Measurements from ENCODE around the gene EMC7.
A peak's percentile ranks its signal among the peaks of the same experiment; 100 is the strongest.

The EMC7 gene

GRCh38 chr15:34046471-34047145, 55.1 kb downstream of the EMC7 start:
- H3K4me3 ChIP-seq (ENCODE audit: control insufficient read depth, low read depth, low read length), result no peak overlapping the region
- no peak for TF ChIP-seq CTCF (IDR thresholded peaks at IDR 0.05; ENCODE audit: control insufficient read depth, insufficient read depth, low read depth, low read length, missing control alignments)
- DNase-seq (ENCODE audit: low read depth), result no peak

DNA sequence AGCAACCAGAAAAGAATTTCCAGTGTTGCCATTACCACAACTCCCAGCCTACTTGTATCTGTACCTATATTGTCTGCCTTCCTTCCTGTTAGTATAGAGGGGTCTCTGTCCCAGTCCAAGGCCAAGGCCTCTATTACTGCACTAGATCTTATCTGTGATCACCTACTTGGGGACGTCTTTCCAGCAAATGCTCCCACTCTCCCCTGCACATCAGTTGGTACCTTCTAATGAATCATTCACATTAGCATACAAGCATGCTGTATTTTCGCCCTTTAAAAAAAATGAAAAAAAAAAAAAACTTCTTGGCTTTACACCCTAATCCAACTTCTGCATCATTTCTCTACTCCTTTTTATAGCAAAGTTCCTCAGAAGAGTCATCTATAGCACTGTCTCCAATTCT, 57.8 kb downstream of the EMC7 start:
- H3K4me3 ChIP-seq (ENCODE audit: control insufficient read depth, low read depth, low read length), result no peak overlapping the region
- DNase-seq (ENCODE audit: low read depth), result no peak
- TF ChIP-seq CTCF (IDR thresholded peaks at IDR 0.05; ENCODE audit: control insufficient read depth, insufficient read depth, low read depth, low read length, missing control alignments), result no peak

DNA sequence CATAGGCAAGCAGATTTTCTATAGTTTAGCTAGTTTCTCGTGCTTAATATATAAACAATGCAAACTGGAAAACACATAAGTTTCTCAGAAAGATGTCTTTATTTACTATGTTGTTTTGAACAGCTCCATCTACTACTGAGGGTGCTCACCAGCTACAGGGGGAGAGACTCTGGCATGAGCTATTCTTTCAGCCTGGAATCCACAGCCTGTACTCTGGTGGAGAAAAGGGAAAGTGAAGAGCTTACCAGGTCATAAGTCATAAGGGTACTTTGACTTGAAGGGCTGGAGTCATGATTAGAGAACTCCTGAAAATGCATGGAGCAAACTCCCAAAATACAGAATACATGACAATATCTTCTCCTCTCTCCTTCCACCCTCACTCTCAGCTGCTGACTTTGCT, 58.3 kb downstream of the EMC7 start:
- TF ChIP-seq CTCF (IDR thresholded peaks at IDR 0.05; ENCODE audit: control insufficient read depth, insufficient read depth, low read depth, low read length, missing control alignments), result no peak
- no peak for DNase-seq (ENCODE audit: low read depth)
- H3K4me3 ChIP-seq (ENCODE audit: control insufficient read depth, low read depth, low read length), result no peak overlapping the region

GRCh38 chr15:34039790-34040113, 61.9 kb downstream of the EMC7 start:
- DNase-seq (ENCODE audit: low read depth), result no peak
- H3K4me3 ChIP-seq (ENCODE audit: control insufficient read depth, low read depth, low read length), result no peak overlapping the region; the same call in 1 of the 2 replicates
- no peak for TF ChIP-seq CTCF (IDR thresholded peaks at IDR 0.05; ENCODE audit: control insufficient read depth, insufficient read depth, low read depth, low read length, missing control alignments)

- H3K4me3 ChIP-seq (ENCODE audit: control insufficient read depth, low read depth, low read length), result peak within 1 kb of the TSS; percentile 85
- no peak for DNase-seq (ENCODE audit: low read depth)
- TF ChIP-seq CTCF (IDR thresholded peaks at IDR 0.05; ENCODE audit: control insufficient read depth, insufficient read depth, low read depth, low read length, missing control alignments), result no peak
Measured at GRCh38 chr15:34038871-34039789, 62.5 kb downstream of the EMC7 start, which contains the start of gene AVEN. Gene AVEN (minus strand): TSS chr15:34039204. CDS start chr15:34039046, 158 bp downstream.

DNA sequence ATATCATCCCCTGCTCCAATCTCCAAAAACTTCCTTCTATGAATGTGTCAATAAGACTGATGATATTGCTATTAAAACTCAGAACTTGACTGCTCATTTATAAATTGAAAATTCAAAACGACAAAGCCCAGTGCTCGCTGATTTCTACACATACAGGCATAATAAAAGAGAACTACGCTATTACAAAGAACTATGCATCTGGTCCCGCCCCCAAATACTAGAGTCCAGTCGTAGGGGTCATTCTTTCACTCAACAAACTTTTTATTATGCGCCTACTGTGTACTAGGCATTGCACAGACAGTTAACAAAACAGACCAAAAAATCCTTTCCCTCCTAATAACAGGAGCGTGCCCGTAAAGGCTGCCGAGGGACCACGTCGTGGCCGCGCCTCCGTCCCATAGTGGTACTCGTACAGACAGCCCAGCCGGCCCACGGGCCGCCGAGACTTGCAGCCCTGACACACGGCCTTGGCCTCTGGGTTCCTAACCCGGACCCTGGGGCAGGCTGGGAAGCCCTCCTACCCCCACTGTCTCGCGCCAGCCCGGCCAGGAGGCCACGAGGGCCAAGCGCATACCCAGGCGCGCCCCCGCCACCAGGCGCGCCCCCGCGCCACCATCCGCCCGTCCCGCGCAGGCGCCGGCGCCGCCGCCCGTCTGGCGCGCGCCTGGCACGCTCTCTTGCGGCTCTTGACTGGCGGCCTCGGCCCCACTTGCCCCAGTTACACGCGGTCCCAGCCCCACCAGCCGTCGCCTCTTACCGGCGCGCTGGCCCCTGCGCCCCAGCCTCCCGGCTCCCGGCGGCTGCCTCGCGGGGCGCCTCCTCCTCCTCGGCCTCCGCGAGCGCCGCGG, 63.4 kb downstream of the EMC7 start:
- TF ChIP-seq CTCF (IDR thresholded peaks at IDR 0.05; ENCODE audit: control insufficient read depth, insufficient read depth, low read depth, low read length, missing control alignments), result no peak
- DNase-seq (ENCODE audit: low read depth), result no peak
- peak overlapping the region; percentile 85 for H3K4me3 ChIP-seq (ENCODE audit: control insufficient read depth, low read depth, low read length)

Data from AG09309 (cell line).